ENCODE data around the gene ATF1.

The ATF1 gene

GRCh38 chr12:50732591-50732990 is 31.3 kb upstream of the ATF1 start:
- H3K9me3 ChIP-seq (ENCODE audit: control insufficient read depth, insufficient read depth, low read length) = no peaks in the 10 kb centered on the region
- peaks cover 5% of the 10 kb centered on the region; the same call in 1 of the 2 replicates for H3K36me3 ChIP-seq (ENCODE audit: control insufficient read depth, low read length)
- no peak for TF ChIP-seq CTCF (IDR thresholded peaks at IDR 0.05; ENCODE audit: low read depth, low read length, poor library complexity, severe bottlenecking)
- no peak for TF ChIP-seq EZH2phosphoT487 (IDR thresholded peaks at IDR 0.05; ENCODE audit: borderline replicate concordance, low read length)
- no peaks in the 10 kb centered on the region for H3F3A ChIP-seq (ENCODE audit: control insufficient read depth, insufficient read depth)
- H3K27me3 ChIP-seq (ENCODE audit: control insufficient read depth, low read length) = no peaks in the 10 kb centered on the region
- H3K4me3 ChIP-seq (ENCODE audit: low read length) = no peak overlapping the region
- no peaks in the 10 kb centered on the region for H3K4me1 ChIP-seq (ENCODE audit: control insufficient read depth, low read length)
- no peak overlapping the region for H3K4me2 ChIP-seq (ENCODE audit: low read length)
- H4K20me1 ChIP-seq (ENCODE audit: control insufficient read depth, insufficient read depth, low read depth, low read length) = no peaks in the 10 kb centered on the region
- H3K27ac ChIP-seq (ENCODE audit: low read depth, low read length) = no peak overlapping the region
- no peaks in the 10 kb centered on the region for H3K79me2 ChIP-seq (ENCODE audit: control insufficient read depth, low read length)
- no peaks in the 10 kb centered on the region for H3K9me2 ChIP-seq (replicated peaks; ENCODE audit: control insufficient read depth, low read length)

- Histone ChIP-seq H3K4me3 (ENCODE audit: low read length) (no peak overlapping the region), H3K36me3 (ENCODE audit: control insufficient read depth, low read length) (no peaks in the 10 kb centered on the region), H3K9me3 (ENCODE audit: control insufficient read depth, insufficient read depth, low read length) (no peaks in the 10 kb centered on the region), H4K20me1 (ENCODE audit: control insufficient read depth, insufficient read depth, low read depth, low read length) (no peaks in the 10 kb centered on the region), H3K27ac (ENCODE audit: low read depth, low read length) (no peak overlapping the region), H3K79me2 (ENCODE audit: control insufficient read depth, low read length) (no peaks in the 10 kb centered on the region), H3K4me1 (ENCODE audit: control insufficient read depth, low read length) (no peaks in the 10 kb centered on the region), H3K27me3 (ENCODE audit: control insufficient read depth, low read length) (no peaks in the 10 kb centered on the region), H3K9me2 (replicated peaks; ENCODE audit: control insufficient read depth, low read length) (no peaks in the 10 kb centered on the region), H3F3A (ENCODE audit: control insufficient read depth, insufficient read depth) (no peaks in the 10 kb centered on the region), H3K4me2 (ENCODE audit: low read length) (no peak overlapping the region)
- TF ChIP-seq CTCF (IDR thresholded peaks at IDR 0.05; ENCODE audit: low read depth, low read length, poor library complexity, severe bottlenecking) (no peak), EZH2phosphoT487 (IDR thresholded peaks at IDR 0.05; ENCODE audit: borderline replicate concordance, low read length) (no peak)
Measured at GRCh38 chr12:50733706-50734105, 30.2 kb upstream of the ATF1 start.

- no peak overlapping the region for H3K27ac ChIP-seq (ENCODE audit: low read depth, low read length)
- no peaks in the 10 kb centered on the region for H3K9me2 ChIP-seq (replicated peaks; ENCODE audit: control insufficient read depth, low read length)
- H3K4me1 ChIP-seq (ENCODE audit: control insufficient read depth, low read length) = no peaks in the 10 kb centered on the region
- H3K4me2 ChIP-seq (ENCODE audit: low read length) = no peak overlapping the region
- TF ChIP-seq EZH2phosphoT487 (IDR thresholded peaks at IDR 0.05; ENCODE audit: borderline replicate concordance, low read length) (no peak), CTCF (IDR thresholded peaks at IDR 0.05; ENCODE audit: low read depth, low read length, poor library complexity, severe bottlenecking) (peak; percentile 90)
- H3K36me3 ChIP-seq (ENCODE audit: control insufficient read depth, low read length) = peaks cover 6% of the 10 kb centered on the region
- H3K27me3 ChIP-seq (ENCODE audit: control insufficient read depth, low read length) = no peaks in the 10 kb centered on the region
- no peak overlapping the region for H3K4me3 ChIP-seq (ENCODE audit: low read length)
- H3K79me2 ChIP-seq (ENCODE audit: control insufficient read depth, low read length) = no peaks in the 10 kb centered on the region
- H4K20me1 ChIP-seq (ENCODE audit: control insufficient read depth, insufficient read depth, low read depth, low read length) = no peaks in the 10 kb centered on the region
- H3K9me3 ChIP-seq (ENCODE audit: control insufficient read depth, insufficient read depth, low read length) = no peaks in the 10 kb centered on the region
- H3F3A ChIP-seq (ENCODE audit: control insufficient read depth, insufficient read depth) = no peaks in the 10 kb centered on the region
Measured at GRCh38 chr12:50734409-50735263, 29.3 kb upstream of the ATF1 start.

Data from DOHH2 (cell line).